ENCODE measurements around the gene FRS2.

DNA sequence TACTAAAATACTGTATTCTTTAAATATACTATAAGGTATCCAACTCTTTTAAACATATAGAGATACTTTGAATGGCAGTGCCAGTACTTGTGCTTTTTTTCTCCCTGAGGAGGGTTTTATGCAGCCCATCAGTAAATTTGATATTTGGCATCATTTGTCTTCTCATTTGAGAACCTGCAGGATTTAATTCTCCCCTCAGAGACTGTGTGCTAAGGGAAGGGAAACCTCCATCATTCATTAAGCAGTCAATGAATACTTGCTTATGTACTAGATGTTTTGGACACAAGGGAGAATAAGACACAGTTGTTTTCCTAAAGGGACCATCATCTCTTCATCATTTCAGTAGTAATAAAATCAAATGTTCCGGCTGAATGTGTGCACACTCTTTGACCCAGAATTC lies 40.8 kb downstream of the FRS2 start:
- no peak for TF ChIP-seq EZH2 (IDR thresholded peaks at IDR 0.05; ENCODE audit: borderline replicate concordance, control insufficient read depth, low read depth, low read length)
- TF ChIP-seq, protein P1, sequence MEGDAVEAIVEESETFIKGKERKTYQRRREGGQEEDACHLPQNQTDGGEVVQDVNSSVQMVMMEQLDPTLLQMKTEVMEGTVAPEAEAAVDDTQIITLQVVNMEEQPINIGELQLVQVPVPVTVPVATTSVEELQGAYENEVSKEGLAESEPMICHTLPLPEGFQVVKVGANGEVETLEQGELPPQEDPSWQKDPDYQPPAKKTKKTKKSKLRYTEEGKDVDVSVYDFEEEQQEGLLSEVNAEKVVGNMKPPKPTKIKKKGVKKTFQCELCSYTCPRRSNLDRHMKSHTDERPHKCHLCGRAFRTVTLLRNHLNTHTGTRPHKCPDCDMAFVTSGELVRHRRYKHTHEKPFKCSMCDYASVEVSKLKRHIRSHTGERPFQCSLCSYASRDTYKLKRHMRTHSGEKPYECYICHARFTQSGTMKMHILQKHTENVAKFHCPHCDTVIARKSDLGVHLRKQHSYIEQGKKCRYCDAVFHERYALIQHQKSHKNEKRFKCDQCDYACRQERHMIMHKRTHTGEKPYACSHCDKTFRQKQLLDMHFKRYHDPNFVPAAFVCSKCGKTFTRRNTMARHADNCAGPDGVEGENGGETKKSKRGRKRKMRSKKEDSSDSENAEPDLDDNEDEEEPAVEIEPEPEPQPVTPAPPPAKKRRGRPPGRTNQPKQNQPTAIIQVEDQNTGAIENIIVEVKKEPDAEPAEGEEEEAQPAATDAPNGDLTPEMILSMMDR (IDR thresholded peaks at IDR 0.05 in 2 of 3, conservative IDR thresholded peaks at IDR 0.05 in 1 of 3; ENCODE audit: control insufficient read depth in 2 of 3, extremely low read depth in 1 of 3, insufficient read depth in 1 of 3, low read depth in 3 of 3, low read length in 3 of 3) = no peak
- TF ChIP-seq, protein P2, sequence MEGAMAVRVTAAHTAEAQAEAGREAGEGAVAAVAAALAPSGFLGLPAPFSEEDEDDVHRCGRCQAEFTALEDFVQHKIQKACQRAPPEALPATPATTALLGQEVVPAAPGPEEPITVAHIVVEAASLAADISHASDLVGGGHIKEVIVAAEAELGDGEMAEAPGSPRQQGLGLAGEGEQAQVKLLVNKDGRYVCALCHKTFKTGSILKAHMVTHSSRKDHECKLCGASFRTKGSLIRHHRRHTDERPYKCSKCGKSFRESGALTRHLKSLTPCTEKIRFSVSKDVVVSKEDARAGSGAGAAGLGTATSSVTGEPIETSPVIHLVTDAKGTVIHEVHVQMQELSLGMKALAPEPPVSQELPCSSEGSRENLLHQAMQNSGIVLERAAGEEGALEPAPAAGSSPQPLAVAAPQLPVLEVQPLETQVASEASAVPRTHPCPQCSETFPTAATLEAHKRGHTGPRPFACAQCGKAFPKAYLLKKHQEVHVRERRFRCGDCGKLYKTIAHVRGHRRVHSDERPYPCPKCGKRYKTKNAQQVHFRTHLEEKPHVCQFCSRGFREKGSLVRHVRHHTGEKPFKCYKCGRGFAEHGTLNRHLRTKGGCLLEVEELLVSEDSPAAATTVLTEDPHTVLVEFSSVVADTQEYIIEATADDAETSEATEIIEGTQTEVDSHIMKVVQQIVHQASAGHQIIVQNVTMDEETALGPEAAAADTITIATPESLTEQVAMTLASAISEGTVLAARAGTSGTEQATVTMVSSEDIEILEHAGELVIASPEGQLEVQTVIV (IDR thresholded peaks at IDR 0.05; ENCODE audit: borderline replicate concordance, partially characterized antibody) = no peak
- no peak for TF ChIP-seq MXI1 (IDR thresholded peaks at IDR 0.05; ENCODE audit: low read depth, low read length)
- no peak for TF ChIP-seq ESRRA (IDR thresholded peaks at IDR 0.05; ENCODE audit: low read length)
- TF ChIP-seq MYB (IDR thresholded peaks at IDR 0.05; ENCODE audit: borderline replicate concordance, low read depth, low read length) = no peak
- no peak for TF ChIP-seq FOXK2 (IDR thresholded peaks at IDR 0.05)
- no peak for TF ChIP-seq CHD2 (IDR thresholded peaks at IDR 0.05; ENCODE audit: borderline replicate concordance, low read depth, low read length)

All from GM12878 (cell line).